ENCODE results near the gene CLK2. TPM values are rescaled to one million over a fixed set of nuclear protein-coding genes. Genes with fewer than 3 reads are reported as not detected.

The CLK2 gene
- total RNA-seq, 1 experiment from 2014 or later: 43.9 TPM

GRCh38 chr1:155260276-155260675, 13.0 kb downstream of the CLK2 start:
- Histone ChIP-seq H3K4me2 (peak overlapping the region; percentile 99), H4K20me1 (ENCODE audit: insufficient read depth) (no peaks in the 10 kb centered on the region), H3K9me3 (ENCODE audit: insufficient read depth, low read depth) (no peaks in the 10 kb centered on the region), H2AFZ (no peak overlapping the region), H3F3A (ENCODE audit: insufficient read depth, low read depth) (peaks cover 59% of the 10 kb centered on the region), H3K9me2 (ENCODE audit: insufficient read depth) (no peaks in the 10 kb centered on the region), H3K4me1 (replicated peaks; ENCODE audit: insufficient read depth) (peaks cover 18% of the 10 kb centered on the region), H3K36me3 (ENCODE audit: low read depth) (peaks cover 9% of the 10 kb centered on the region; the same call in 1 of the 2 replicates), H3K27ac (no peak overlapping the region), H3K79me2 (ENCODE audit: low read depth) (peaks cover 19% of the 10 kb centered on the region), H3K4me3 (no peak overlapping the region), H3K27me3 (ENCODE audit: insufficient read depth, low read depth) (no peaks in the 10 kb centered on the region)
- intact Hi-C loops (cut with micrococcal nuclease; ENCODE audit: unreplicated experiment): loop anchor here (5.0 kb wide), 2 partner anchors 47 to 62 kb away; partner anchors contain the start of genes FDPS and RUSC1
- TF ChIP-seq EZH2 (IDR thresholded peaks at IDR 0.05; ENCODE audit: low read depth) (no peak), CTCF (conservative IDR thresholded peaks at IDR 0.05) (no peak)
- BruUV-seq (replicated peaks): no TSS peak
- ChIA-PET POLR2A (ENCODE audit: unreplicated experiment) (no interaction called here), CTCF (interaction anchor here (0.6 to 0.8 kb wide), 2 partner anchors 9 to 325 kb away, joined by 3 to 5 read pairs; no protein-coding TSS in a partner anchor)
- DNase-seq: no peak

DNA sequence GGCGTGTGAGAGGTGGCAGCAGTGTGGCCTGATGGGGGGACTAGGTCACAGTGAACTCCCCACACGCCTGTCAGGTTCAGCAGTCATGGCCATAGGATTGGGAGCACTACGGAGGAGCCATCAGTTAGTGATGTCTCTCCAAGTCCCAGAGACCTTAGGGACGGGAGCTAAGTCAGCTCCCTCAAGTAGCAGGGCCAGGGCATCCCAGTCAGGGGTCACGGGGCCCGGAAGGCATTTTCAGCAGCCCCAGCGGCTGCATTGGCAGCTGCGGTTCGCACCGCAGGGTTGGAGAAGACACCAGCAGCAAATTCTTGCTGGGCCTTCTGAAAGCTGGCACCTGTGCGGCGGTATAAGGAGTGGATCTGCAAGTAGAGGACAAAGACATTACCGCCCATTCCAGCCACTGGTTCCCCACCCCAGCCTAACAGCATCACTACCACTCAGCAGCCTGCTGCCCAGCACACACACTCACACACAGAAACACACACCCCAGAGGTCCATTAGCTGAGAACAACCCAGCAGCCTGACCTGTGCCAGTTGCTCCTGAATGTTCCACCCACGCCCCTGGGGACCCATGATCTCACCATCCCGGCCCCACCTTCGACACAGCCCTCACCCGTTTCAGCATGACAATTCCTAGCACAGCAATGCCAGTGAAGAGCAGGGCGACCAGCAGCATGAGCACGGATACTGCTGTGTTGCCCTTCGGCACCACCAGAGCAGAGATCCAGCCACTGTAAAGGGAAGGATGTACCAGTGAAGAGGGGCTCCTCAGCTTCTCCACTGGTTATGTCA, 17.0 kb downstream of the CLK2 start:
- no TSS peak for BruUV-seq (replicated peaks)
- no peak overlapping the region for H3K27ac ChIP-seq

More for the DNA sequence above, 17.0 kb downstream of the CLK2 start:
- Histone ChIP-seq H3K9me3 (ENCODE audit: insufficient read depth, low read depth) (no peaks in the 10 kb centered on the region), H3K4me3 (no peak overlapping the region), H3K36me3 (ENCODE audit: low read depth) (peaks cover 5% of the 10 kb centered on the region; the same call in 1 of the 2 replicates), H4K20me1 (ENCODE audit: insufficient read depth) (no peaks in the 10 kb centered on the region), H3F3A (ENCODE audit: insufficient read depth, low read depth) (peaks cover 26% of the 10 kb centered on the region), H3K79me2 (ENCODE audit: low read depth) (peaks cover 27% of the 10 kb centered on the region), H3K4me2 (no peak overlapping the region), H3K4me1 (replicated peaks; ENCODE audit: insufficient read depth) (peaks cover 23% of the 10 kb centered on the region), H3K27me3 (ENCODE audit: insufficient read depth, low read depth) (no peaks in the 10 kb centered on the region), H3K9me2 (ENCODE audit: insufficient read depth) (no peaks in the 10 kb centered on the region), H2AFZ (no peak overlapping the region)
- TF ChIP-seq EZH2 (IDR thresholded peaks at IDR 0.05; ENCODE audit: low read depth) (no peak), CTCF (conservative IDR thresholded peaks at IDR 0.05) (no peak)
- POLR2A ChIA-PET (ENCODE audit: unreplicated experiment): no interaction called here
- CTCF ChIA-PET: no interaction called here
- DNase-seq: no peak
- intact Hi-C loops (cut with micrococcal nuclease; ENCODE audit: unreplicated experiment): loop anchor here (10.0 kb wide), 1 partner anchor 249 kb away; no protein-coding TSS in a partner anchor
